Upper lobe of left lung (tissue), 4 donors: Measurements from ENCODE around the gene LBX1.

Experiments
- EP300 ChIP-seq, 4 donors: sonication (generic); formaldehyde crosslinking; IDR thresholded peaks; one replicate each; pipeline ENCODE4 v1.5.1; 2017; ENCODE audit warnings: antibody characterized with exemption in 4 of 4, control low read depth in 2 of 4
- POLR2A ChIP-seq, 4 donors: fragments of 450-650 bp; IDR thresholded peaks; one replicate each; pipeline ENCODE4 v1.5.1; 2016 to 2017; ENCODE audit warnings: antibody characterized with exemption in 4 of 4, mild to moderate bottlenecking in 2 of 4
- POLR2AphosphoS5 ChIP-seq, 2 donors: sonication (generic); formaldehyde crosslinking; IDR thresholded peaks; one replicate each; pipeline ENCODE4 v1.5.1; 2017; ENCODE audit warnings: antibody characterized with exemption in 2 of 2
- TF ChIP-seq, protein P1 (sequence below), 6 experiments: fragments of 450-650 bp in 4 of 6; fragments of 200-600 bp in 2 of 6; sonication (generic) in 2 of 6; IDR thresholded peaks; one replicate each; pipeline ENCODE4 v1.5.1; 2016 to 2019; ENCODE audit warnings: antibody characterized with exemption in 6 of 6

DNA sequence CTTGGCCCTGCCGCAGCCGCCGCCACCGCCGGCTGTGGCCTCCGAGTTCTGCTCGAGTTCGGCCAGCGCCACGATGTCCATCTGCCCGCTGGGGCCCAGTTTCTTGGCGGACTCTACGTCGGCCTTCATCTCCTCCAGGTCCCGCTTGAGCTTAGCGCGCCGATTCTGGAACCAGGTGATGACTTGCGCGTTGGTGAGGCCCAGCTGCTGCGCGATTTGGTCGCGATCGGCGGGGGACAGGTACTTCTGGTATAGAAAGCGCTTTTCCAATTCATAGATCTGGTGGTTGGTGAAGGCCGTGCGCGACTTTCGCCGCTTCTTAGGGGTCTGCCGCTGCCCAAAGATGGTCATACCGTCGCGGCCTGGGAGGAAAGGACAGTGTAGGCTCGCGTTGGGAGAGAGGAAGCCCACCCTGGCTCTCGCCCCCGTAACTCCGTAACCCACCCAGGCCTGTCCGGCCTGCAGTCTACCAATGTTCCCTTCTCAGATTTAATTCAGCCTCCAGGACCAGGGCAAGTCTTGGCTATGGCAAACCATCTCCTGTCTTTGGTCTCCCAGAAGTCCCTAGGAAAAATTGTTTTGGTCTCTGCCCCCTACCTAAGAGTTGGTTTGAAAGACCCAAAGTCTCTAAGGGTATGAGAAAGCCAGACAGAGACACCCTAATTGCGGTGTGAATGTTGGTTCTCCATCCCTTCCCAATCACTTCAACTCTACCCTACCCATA, 1.7 kb downstream of the LBX1 start:
- TF ChIP-seq, protein P1, sequence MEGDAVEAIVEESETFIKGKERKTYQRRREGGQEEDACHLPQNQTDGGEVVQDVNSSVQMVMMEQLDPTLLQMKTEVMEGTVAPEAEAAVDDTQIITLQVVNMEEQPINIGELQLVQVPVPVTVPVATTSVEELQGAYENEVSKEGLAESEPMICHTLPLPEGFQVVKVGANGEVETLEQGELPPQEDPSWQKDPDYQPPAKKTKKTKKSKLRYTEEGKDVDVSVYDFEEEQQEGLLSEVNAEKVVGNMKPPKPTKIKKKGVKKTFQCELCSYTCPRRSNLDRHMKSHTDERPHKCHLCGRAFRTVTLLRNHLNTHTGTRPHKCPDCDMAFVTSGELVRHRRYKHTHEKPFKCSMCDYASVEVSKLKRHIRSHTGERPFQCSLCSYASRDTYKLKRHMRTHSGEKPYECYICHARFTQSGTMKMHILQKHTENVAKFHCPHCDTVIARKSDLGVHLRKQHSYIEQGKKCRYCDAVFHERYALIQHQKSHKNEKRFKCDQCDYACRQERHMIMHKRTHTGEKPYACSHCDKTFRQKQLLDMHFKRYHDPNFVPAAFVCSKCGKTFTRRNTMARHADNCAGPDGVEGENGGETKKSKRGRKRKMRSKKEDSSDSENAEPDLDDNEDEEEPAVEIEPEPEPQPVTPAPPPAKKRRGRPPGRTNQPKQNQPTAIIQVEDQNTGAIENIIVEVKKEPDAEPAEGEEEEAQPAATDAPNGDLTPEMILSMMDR (IDR thresholded peaks at IDR 0.05), result no peak
- TF ChIP-seq POLR2AphosphoS5 (IDR thresholded peaks at IDR 0.05) (no peak), POLR2A (IDR thresholded peaks at IDR 0.05) (no peak), EP300 (IDR thresholded peaks at IDR 0.05) (no peak)
